ENCODE data around the gene PHIP. TPM values are rescaled to one million over a fixed set of nuclear protein-coding genes. Genes with fewer than 3 reads are reported as not detected.
"Not testable (repeated sequence)": the region's sequence is repeated elsewhere in the genome, so short reads cannot be mapped to it uniquely, and the experiment has no call there.

PHIP gene
- total RNA-seq, 1 experiment from 2014 or later, result 21.2 TPM

GRCh38 chr6:78925317-78925716, 152.7 kb downstream of the PHIP start:
- intact Hi-C loops (cut with micrococcal nuclease), result no loop called here
- Histone ChIP-seq H3K9me3 (ENCODE audit: low read length) (no peaks in the 10 kb centered on the region), H3F3A (ENCODE audit: low read length, unreplicated experiment) (no peaks in the 10 kb centered on the region), H3K4me2 (ENCODE audit: low read length) (no peak overlapping the region), H3K4me1 (ENCODE audit: insufficient read depth, low read length) (no peaks in the 10 kb centered on the region), H3K4me3 (ENCODE audit: low read length) (no peak overlapping the region), H3K9me2 (replicated peaks; ENCODE audit: low read length) (no peaks in the 10 kb centered on the region), H3K79me2 (ENCODE audit: low read length) (no peaks in the 10 kb centered on the region), H4K20me1 (ENCODE audit: low read length) (no peaks in the 10 kb centered on the region), H3K27me3 (ENCODE audit: low read length) (no peaks in the 10 kb centered on the region), H3K9ac (ENCODE audit: low read length) (no peak overlapping the region), H2AFZ (ENCODE audit: low read length) (no peak overlapping the region), H3K27ac (ENCODE audit: low read length) (no peak overlapping the region), H3K36me3 (ENCODE audit: low read depth, low read length) (no peaks in the 10 kb centered on the region)
- ATAC-seq (no peak), DNase-seq (no peak)
- TF ChIP-seq CTCF (conservative IDR thresholded peaks at IDR 0.05; ENCODE audit: low read depth, low read length), result no peak
- TF ChIP-seq EZH2phosphoT487 (IDR thresholded peaks at IDR 0.05; ENCODE audit: borderline replicate concordance, low read length), result no peak
- no peak for TF ChIP-seq EZH2 (IDR thresholded peaks at IDR 0.05; ENCODE audit: low read length, unreplicated experiment)
- ChIA-PET POLR2A (ENCODE audit: unreplicated experiment) (no interaction called here), CTCF (no interaction called here)
- BruUV-seq (replicated peaks), result no TSS peak

- ATAC-seq; H3F3A ChIP-seq (ENCODE audit: low read length, unreplicated experiment); H3K4me1 ChIP-seq (ENCODE audit: insufficient read depth, low read length); POLR2A ChIA-PET (ENCODE audit: unreplicated experiment); DNase-seq; CTCF ChIA-PET; H4K20me1 ChIP-seq (ENCODE audit: low read length); H3K9me3 ChIP-seq (ENCODE audit: low read length); H3K9ac ChIP-seq (ENCODE audit: low read length); H3K27ac ChIP-seq (ENCODE audit: low read length); BruUV-seq (replicated peaks); H3K9me2 ChIP-seq (replicated peaks; ENCODE audit: low read length); intact Hi-C loops (cut with micrococcal nuclease); H3K27me3 ChIP-seq (ENCODE audit: low read length); H3K36me3 ChIP-seq (ENCODE audit: low read depth, low read length); H3K4me2 ChIP-seq (ENCODE audit: low read length); H3K79me2 ChIP-seq (ENCODE audit: low read length); H2AFZ ChIP-seq (ENCODE audit: low read length); H3K4me3 ChIP-seq (ENCODE audit: low read length): not testable (repeated sequence)
Measured at GRCh38 chr6:78921168-78921567, 156.9 kb downstream of the PHIP start.

GRCh38 chr6:78917788-78918187, 160.3 kb downstream of the PHIP start:
- H3K4me2 ChIP-seq (ENCODE audit: low read length), result no peak overlapping the region
- CTCF ChIA-PET, result no interaction called here
- H3F3A ChIP-seq (ENCODE audit: low read length, unreplicated experiment), result no peaks in the 10 kb centered on the region
- no peak overlapping the region for H3K4me3 ChIP-seq (ENCODE audit: low read length)
- TF ChIP-seq EZH2 (IDR thresholded peaks at IDR 0.05; ENCODE audit: low read length, unreplicated experiment) (no peak), EZH2phosphoT487 (IDR thresholded peaks at IDR 0.05; ENCODE audit: borderline replicate concordance, low read length) (no peak), CTCF (conservative IDR thresholded peaks at IDR 0.05; ENCODE audit: low read depth, low read length) (no peak)
- H2AFZ ChIP-seq (ENCODE audit: low read length), result no peak overlapping the region
- H3K79me2 ChIP-seq (ENCODE audit: low read length), result no peaks in the 10 kb centered on the region
- DNase-seq, result no peak
- no peaks in the 10 kb centered on the region for H3K27me3 ChIP-seq (ENCODE audit: low read length)
- H3K4me1 ChIP-seq (ENCODE audit: insufficient read depth, low read length), result no peaks in the 10 kb centered on the region
- H3K36me3 ChIP-seq (ENCODE audit: low read depth, low read length), result no peaks in the 10 kb centered on the region
- BruUV-seq (replicated peaks), result no TSS peak
- POLR2A ChIA-PET (ENCODE audit: unreplicated experiment), result no interaction called here
- H3K9me3 ChIP-seq (ENCODE audit: low read length), result no peaks in the 10 kb centered on the region
- H3K9me2 ChIP-seq (replicated peaks; ENCODE audit: low read length), result no peaks in the 10 kb centered on the region
- H4K20me1 ChIP-seq (ENCODE audit: low read length), result no peaks in the 10 kb centered on the region
- no peak overlapping the region for H3K27ac ChIP-seq (ENCODE audit: low read length)
- H3K9ac ChIP-seq (ENCODE audit: low read length), result no peak overlapping the region
- no peak for ATAC-seq
- intact Hi-C loops (cut with micrococcal nuclease), result no loop called here

All from PC-3 (cell line).